Measurements from ENCODE around the gene TNK1.
"Not testable (repeated sequence)": the region's sequence is repeated elsewhere in the genome, so short reads cannot be mapped to it uniquely, and the experiment has no call there.

The TNK1 gene

DNA sequence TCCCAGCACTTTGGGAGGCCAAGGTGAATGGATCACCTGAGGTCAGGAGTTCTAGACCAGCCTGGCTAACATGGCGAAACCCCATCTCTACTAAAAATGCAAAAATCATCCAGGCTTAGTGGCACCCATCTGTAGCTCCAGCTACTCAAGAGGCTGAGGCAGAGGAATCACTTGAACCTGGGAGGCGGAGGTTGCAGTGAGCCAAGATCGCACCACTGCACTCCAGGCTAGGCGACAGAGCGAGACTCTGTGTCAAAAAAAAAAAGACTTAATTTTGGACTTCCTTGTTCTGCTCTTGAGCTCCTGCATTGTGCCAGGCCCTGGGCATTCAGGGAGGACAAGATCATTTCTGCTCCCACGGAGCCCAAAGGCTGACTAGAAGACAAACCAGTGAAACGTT, 43.3 kb upstream of the TNK1 start:
- H3K27me3 ChIP-seq (replicated peaks in 2 of 5; ENCODE audit: control insufficient read depth in 4 of 5, insufficient read depth in 5 of 5, low read length in 4 of 5); POLR2A ChIA-PET; H3K9me3 ChIP-seq (ENCODE audit: control extremely low read depth in 1 of 5, control insufficient read depth in 4 of 5, insufficient read depth in 2 of 5, low read depth in 1 of 5, low read length in 4 of 5); DNase-seq: not testable (repeated sequence)
- Histone ChIP-seq H3K36me3 (ENCODE audit: control insufficient read depth in 4 of 4, insufficient read depth in 4 of 4, low read length in 3 of 4) (peaks cover 5 to 34% (median 20%) of the 10 kb centered on the region in 4 experiments), H3K4me1 (ENCODE audit: control extremely low read depth in 1 of 4, control insufficient read depth in 4 of 4, insufficient read depth in 4 of 4, low read length in 3 of 4) (peaks cover 9 to 40% (median 34%) of the 10 kb centered on the region in 4 experiments), H3K4me3 (ENCODE audit: control insufficient read depth in 1 of 7, extremely low read depth in 1 of 7, insufficient read depth in 4 of 7, low read depth in 2 of 7, low read length in 6 of 7) (peak overlapping the region in 6 of 7 experiments; percentile 67 to 83 (median 78)), H3K27ac (ENCODE audit: insufficient read depth in 1 of 2, low read depth in 1 of 2, low read length in 2 of 2, poor library complexity in 1 of 2, severe bottlenecking in 2 of 2) (peak overlapping the region in 1 of 2 experiments; percentile 79)
- 27% methylated on average over 6 of the region's 7 CpGs for WGBS (ENCODE audit: insufficient coverage)
- CTCF ChIA-PET: interaction anchor here (0.7 to 18.5 kb wide), 9 partner anchors 8 to 123 kb away, joined by 3 to 314 read pairs (median 8); partner anchors contain the start of gene NEURL4

GRCh38 chr17:7340179-7340578, 40.7 kb upstream of the TNK1 start:
- no peaks in the 10 kb centered on the region for H3K9me3 ChIP-seq (ENCODE audit: control extremely low read depth in 1 of 5, control insufficient read depth in 4 of 5, insufficient read depth in 2 of 5, low read depth in 1 of 5, low read length in 4 of 5)
- H3K36me3 ChIP-seq (ENCODE audit: control insufficient read depth in 4 of 4, insufficient read depth in 4 of 4, low read length in 3 of 4): peaks cover 5 to 57% (median 42%) of the 10 kb centered on the region in 4 experiments
- peaks cover 9 to 32% (median 29%) of the 10 kb centered on the region in 4 experiments for H3K4me1 ChIP-seq (ENCODE audit: control extremely low read depth in 1 of 4, control insufficient read depth in 4 of 4, insufficient read depth in 4 of 4, low read length in 3 of 4)
- CTCF ChIA-PET: interaction anchor here (1.2 to 18.5 kb wide), 4 partner anchors 9 to 49 kb away, joined by 3 to 314 read pairs (median 24); partner anchors contain the start of gene NEURL4
- no peaks in the 10 kb centered on the region for H3K27me3 ChIP-seq (replicated peaks in 2 of 5; ENCODE audit: control insufficient read depth in 4 of 5, insufficient read depth in 5 of 5, low read length in 4 of 5)
- no peak overlapping the region for H3K4me3 ChIP-seq (ENCODE audit: control insufficient read depth in 1 of 7, extremely low read depth in 1 of 7, insufficient read depth in 4 of 7, low read depth in 2 of 7, low read length in 6 of 7)
- POLR2A ChIA-PET: no interaction called here
- DNase-seq: no peak
- no peak overlapping the region for H3K27ac ChIP-seq (ENCODE audit: insufficient read depth in 1 of 2, low read depth in 1 of 2, low read length in 2 of 2, poor library complexity in 1 of 2, severe bottlenecking in 2 of 2)
- 100% methylated on average over 1 of the region's 2 CpGs for WGBS (ENCODE audit: insufficient coverage)

- no peak overlapping the region for H3K27ac ChIP-seq (ENCODE audit: insufficient read depth in 1 of 2, low read depth in 1 of 2, low read length in 2 of 2, poor library complexity in 1 of 2, severe bottlenecking in 2 of 2)
- ChIA-PET CTCF (interaction anchor here (18.5 kb wide), 1 partner anchor 16 kb away, joined by 314 read pairs; the partner anchor contains the start of gene NEURL4), POLR2A (no interaction called here)
- H3K36me3 ChIP-seq (ENCODE audit: control insufficient read depth in 4 of 4, insufficient read depth in 4 of 4, low read length in 3 of 4): peaks cover 11 to 73% (median 51%) of the 10 kb centered on the region in 4 experiments
- no peak for DNase-seq
- no peaks in the 10 kb centered on the region for H3K9me3 ChIP-seq (ENCODE audit: control extremely low read depth in 1 of 5, control insufficient read depth in 4 of 5, insufficient read depth in 2 of 5, low read depth in 1 of 5, low read length in 4 of 5)
- H3K4me1 ChIP-seq (ENCODE audit: control extremely low read depth in 1 of 4, control insufficient read depth in 4 of 4, insufficient read depth in 4 of 4, low read length in 3 of 4): peaks cover 5 to 16% (median 13%) of the 10 kb centered on the region in 4 experiments
- no peaks in the 10 kb centered on the region for H3K27me3 ChIP-seq (replicated peaks in 2 of 5; ENCODE audit: control insufficient read depth in 4 of 5, insufficient read depth in 5 of 5, low read length in 4 of 5)
- H3K4me3 ChIP-seq (ENCODE audit: control insufficient read depth in 1 of 7, extremely low read depth in 1 of 7, insufficient read depth in 4 of 7, low read depth in 2 of 7, low read length in 6 of 7): no peak overlapping the region
- 100% methylated on average over 5 of the region's 13 CpGs for WGBS (ENCODE audit: insufficient coverage)
These were observed 39.0 kb upstream of the TNK1 start for GRCh38 chr17:7341842-7342241.

- POLR2A ChIA-PET: interaction anchor here (0.7 kb wide), 1 partner anchor 498 kb away, joined by 3 read pairs; no protein-coding TSS in a partner anchor
- no peak for DNase-seq
- Histone ChIP-seq H3K4me1 (ENCODE audit: control extremely low read depth in 1 of 4, control insufficient read depth in 4 of 4, insufficient read depth in 4 of 4, low read length in 3 of 4) (peaks cover 0 to 2% (median under 1%) of the 10 kb centered on the region in 4 experiments), H3K4me3 (ENCODE audit: control insufficient read depth in 1 of 7, extremely low read depth in 1 of 7, insufficient read depth in 4 of 7, low read depth in 2 of 7, low read length in 6 of 7) (no peak overlapping the region), H3K36me3 (ENCODE audit: control insufficient read depth in 4 of 4, insufficient read depth in 4 of 4, low read length in 3 of 4) (peaks cover 14 to 83% (median 61%) of the 10 kb centered on the region in 4 experiments), H3K9me3 (ENCODE audit: control extremely low read depth in 1 of 5, control insufficient read depth in 4 of 5, insufficient read depth in 2 of 5, low read depth in 1 of 5, low read length in 4 of 5) (no peaks in the 10 kb centered on the region), H3K27ac (ENCODE audit: insufficient read depth in 1 of 2, low read depth in 1 of 2, low read length in 2 of 2, poor library complexity in 1 of 2, severe bottlenecking in 2 of 2) (no peak overlapping the region), H3K27me3 (replicated peaks in 2 of 5; ENCODE audit: control insufficient read depth in 4 of 5, insufficient read depth in 5 of 5, low read length in 4 of 5) (no peaks in the 10 kb centered on the region)
- WGBS (ENCODE audit: insufficient coverage): 90% methylated on average over 9 of the region's 15 CpGs
- CTCF ChIA-PET: interaction anchor here (1.2 to 18.5 kb wide), 4 partner anchors 9 to 83 kb away, joined by 3 to 314 read pairs (median 6); partner anchors contain the start of gene NEURL4
These were observed 37.6 kb upstream of the TNK1 start for GRCh38 chr17:7343250-7343649.

DNA sequence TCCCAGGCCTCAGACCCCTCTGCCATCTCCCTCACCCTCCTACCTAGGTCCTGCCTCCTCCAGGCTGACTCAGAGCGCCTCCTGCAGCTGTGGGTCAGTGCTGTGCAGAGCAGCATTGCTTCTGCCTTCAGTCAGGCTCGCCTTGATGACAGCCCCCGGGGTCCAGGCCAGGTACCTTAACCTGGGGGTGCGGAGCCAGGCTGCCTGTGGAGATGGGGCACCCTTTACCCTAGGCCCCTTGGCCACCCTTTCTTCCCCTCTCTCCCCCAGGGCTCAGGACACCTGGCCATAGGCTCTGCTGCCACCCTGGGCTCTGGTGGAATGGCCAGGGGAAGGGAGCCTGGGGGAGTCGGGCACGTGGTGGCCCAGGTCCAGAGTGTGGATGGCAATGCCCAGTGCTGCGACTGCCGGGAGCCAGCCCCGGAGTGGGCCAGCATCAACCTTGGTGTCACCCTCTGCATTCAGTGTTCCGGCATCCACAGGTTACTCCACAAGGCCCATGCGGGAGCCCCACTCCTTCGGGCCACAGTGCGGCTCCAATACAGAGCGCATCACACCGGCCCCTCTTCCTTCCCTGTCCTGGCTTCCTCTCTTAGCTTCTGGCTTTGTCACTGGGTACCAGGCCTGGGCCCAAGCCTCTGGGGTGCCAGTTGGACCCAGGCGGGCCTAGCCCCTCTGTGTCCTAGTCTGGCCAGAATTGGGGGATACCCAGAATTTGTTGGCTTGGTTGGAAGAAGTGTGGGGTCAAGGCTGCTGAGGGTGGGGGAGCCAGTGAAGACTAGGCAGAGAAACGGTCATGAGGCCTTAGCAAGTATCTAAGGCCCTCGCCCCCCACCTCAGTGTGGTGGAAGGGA, 33.9 kb upstream of the TNK1 start:
- Histone ChIP-seq H3K9me3 (ENCODE audit: control extremely low read depth in 1 of 5, control insufficient read depth in 4 of 5, insufficient read depth in 2 of 5, low read depth in 1 of 5, low read length in 4 of 5) (no peaks in the 10 kb centered on the region), H3K4me3 (ENCODE audit: control insufficient read depth in 1 of 7, extremely low read depth in 1 of 7, insufficient read depth in 4 of 7, low read depth in 2 of 7, low read length in 6 of 7) (no peak overlapping the region), H3K27me3 (replicated peaks in 2 of 5; ENCODE audit: control insufficient read depth in 4 of 5, insufficient read depth in 5 of 5, low read length in 4 of 5) (no peaks in the 10 kb centered on the region), H3K4me1 (ENCODE audit: control extremely low read depth in 1 of 4, control insufficient read depth in 4 of 4, insufficient read depth in 4 of 4, low read length in 3 of 4) (peaks cover 0 to 21% (median 9%) of the 10 kb centered on the region in 4 experiments), H3K27ac (ENCODE audit: insufficient read depth in 1 of 2, low read depth in 1 of 2, low read length in 2 of 2, poor library complexity in 1 of 2, severe bottlenecking in 2 of 2) (no peak overlapping the region), H3K36me3 (ENCODE audit: control insufficient read depth in 4 of 4, insufficient read depth in 4 of 4, low read length in 3 of 4) (peaks cover 16 to 83% (median 53%) of the 10 kb centered on the region in 4 experiments)
- DNase-seq: no peak
- WGBS (ENCODE audit: insufficient coverage): 91% methylated on average over 17 of the region's 18 CpGs
- POLR2A ChIA-PET: no interaction called here
- CTCF ChIA-PET: interaction anchor here (1.5 to 18.5 kb wide), 7 partner anchors 10 to 50 kb away, joined by 3 to 314 read pairs (median 16); partner anchors contain the start of genes ACAP1 and NEURL4

DNA sequence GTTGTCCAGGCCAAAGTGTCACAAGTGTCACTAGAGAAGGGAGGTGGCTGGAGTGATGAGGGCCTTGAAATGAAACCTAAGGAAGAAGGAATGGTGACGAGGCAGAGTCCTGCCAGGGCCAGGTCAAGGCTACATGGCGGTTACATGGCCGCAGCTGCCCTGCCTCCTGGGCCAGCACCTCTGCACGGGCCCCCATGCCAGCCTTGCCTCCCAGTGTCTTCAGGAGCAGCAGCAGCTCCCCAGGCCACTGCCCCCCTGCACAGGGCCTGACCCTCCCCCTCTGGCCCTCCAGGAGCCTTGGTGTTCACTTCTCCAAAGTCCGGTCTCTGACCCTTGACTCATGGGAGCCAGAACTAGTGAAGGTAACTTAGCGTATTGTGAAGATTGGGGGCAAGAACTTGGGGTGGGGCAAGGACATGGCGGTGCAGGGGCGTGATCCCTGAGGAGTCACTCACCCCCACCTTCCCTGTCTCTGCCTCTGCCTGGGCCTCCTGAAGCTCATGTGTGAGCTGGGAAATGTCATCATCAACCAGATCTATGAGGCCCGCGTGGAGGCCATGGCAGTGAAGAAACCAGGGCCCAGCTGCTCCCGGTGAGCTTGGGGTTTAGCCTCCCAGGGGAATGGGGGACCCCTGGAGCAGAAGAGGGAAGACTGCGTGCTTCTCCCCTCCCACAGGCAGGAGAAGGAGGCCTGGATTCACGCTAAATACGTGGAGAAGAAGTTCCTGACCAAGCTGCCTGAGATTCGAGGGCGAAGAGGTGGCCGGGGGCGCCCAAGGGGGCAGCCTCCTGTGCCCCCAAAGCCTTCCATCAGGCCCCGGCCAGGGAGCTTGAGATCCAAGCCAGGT, 33.0 kb upstream of the TNK1 start:
- ChIA-PET CTCF (interaction anchor here (1.1 to 18.5 kb wide), 7 partner anchors 11 to 302 kb away, joined by 3 to 314 read pairs (median 5); partner anchors contain the start of genes ACADVL, ACAP1, DLG4 and NEURL4), POLR2A (no interaction called here)
- H3K9me3 ChIP-seq (ENCODE audit: control extremely low read depth in 1 of 5, control insufficient read depth in 4 of 5, insufficient read depth in 2 of 5, low read depth in 1 of 5, low read length in 4 of 5): no peaks in the 10 kb centered on the region
- no peaks in the 10 kb centered on the region for H3K27me3 ChIP-seq (replicated peaks in 2 of 5; ENCODE audit: control insufficient read depth in 4 of 5, insufficient read depth in 5 of 5, low read length in 4 of 5)
- no peak overlapping the region for H3K27ac ChIP-seq (ENCODE audit: insufficient read depth in 1 of 2, low read depth in 1 of 2, low read length in 2 of 2, poor library complexity in 1 of 2, severe bottlenecking in 2 of 2)
- DNase-seq: no peak
- WGBS (ENCODE audit: insufficient coverage): 96% methylated on average over 12 of the region's 19 CpGs
- H3K4me1 ChIP-seq (ENCODE audit: control extremely low read depth in 1 of 4, control insufficient read depth in 4 of 4, insufficient read depth in 4 of 4, low read length in 3 of 4): peaks cover 0 to 29% (median 13%) of the 10 kb centered on the region in 4 experiments
- H3K4me3 ChIP-seq (ENCODE audit: control insufficient read depth in 1 of 7, extremely low read depth in 1 of 7, insufficient read depth in 4 of 7, low read depth in 2 of 7, low read length in 6 of 7): no peak overlapping the region
- H3K36me3 ChIP-seq (ENCODE audit: control insufficient read depth in 4 of 4, insufficient read depth in 4 of 4, low read length in 3 of 4): peaks cover 13 to 83% (median 49%) of the 10 kb centered on the region in 4 experiments

All from common myeloid progenitor, CD34-positive (primary cell).